ENCODE results near the gene OPN1SW. TPM values are rescaled to one million over a fixed set of nuclear protein-coding genes. Genes with fewer than 3 reads are reported as not detected.

OPN1SW gene
- total and polyA plus RNA-seq, 10 donors = not detected

DNA sequence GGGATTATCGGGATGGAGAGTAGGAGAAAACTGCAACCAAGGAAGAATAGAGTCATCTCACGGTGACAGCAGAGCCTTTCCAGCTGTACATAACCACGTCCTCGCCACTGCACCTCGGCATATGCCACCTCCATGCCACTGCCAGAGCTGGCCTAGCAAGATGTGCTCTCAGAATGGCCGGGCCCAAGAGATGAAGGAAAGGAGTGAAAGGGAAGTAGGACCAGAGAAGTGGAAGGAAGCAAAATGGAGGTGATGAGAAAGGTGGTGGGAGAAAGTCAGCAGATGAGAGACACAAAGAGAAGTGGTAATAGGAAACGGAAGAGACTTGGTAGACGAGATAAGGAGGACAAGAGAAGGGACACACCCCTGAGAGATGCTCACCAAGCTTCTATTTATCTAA, 44.4 kb downstream of the OPN1SW start:
- WGBS, 5 donors = 81 to 91% (median 86%) methylated on average over 8 of the region's 8 CpGs
- Histone ChIP-seq H3K9me3 (no peaks in the 10 kb centered on the region), H3K4me1 (peaks cover 0 to 17% (median 11%) of the 10 kb centered on the region in 6 donors), H3K4me3 (no peak overlapping the region), H3K27me3 (replicated peaks in 1 of 7) (no peaks in the 10 kb centered on the region), H3K27ac (no peak overlapping the region), H3K36me3 (no peaks in the 10 kb centered on the region)
- intact Hi-C loops (cut with DNase I; ENCODE audit: low total_unique reads) = no loop called here
- TF ChIP-seq CTCF (IDR thresholded peaks at IDR 0.05 in 8 of 11, conservative IDR thresholded peaks at IDR 0.05 in 3 of 11) (no peak), POLR2AphosphoS5 (IDR thresholded peaks at IDR 0.05) (no peak), POLR2A (IDR thresholded peaks at IDR 0.05) (no peak)
- DNase-seq = no peak

GRCh38 chr7:128729494-128729893, 46.1 kb downstream of the OPN1SW start:
- H3K4me3 ChIP-seq = no peak overlapping the region
- peaks cover 0 to 2% (median 0%) of the 10 kb centered on the region in 6 donors for H3K4me1 ChIP-seq
- H3K36me3 ChIP-seq = no peaks in the 10 kb centered on the region
- no peaks in the 10 kb centered on the region for H3K27me3 ChIP-seq (replicated peaks in 1 of 7)
- 70 to 98% (median 94%) methylated on average over 4 of the region's 4 CpGs for WGBS, 5 donors
- intact Hi-C loops (cut with DNase I; ENCODE audit: low total_unique reads) = no loop called here
- H3K27ac ChIP-seq = no peak overlapping the region
- TF ChIP-seq CTCF (IDR thresholded peaks at IDR 0.05 in 8 of 11, conservative IDR thresholded peaks at IDR 0.05 in 3 of 11) (no peak), POLR2A (IDR thresholded peaks at IDR 0.05) (no peak), POLR2AphosphoS5 (IDR thresholded peaks at IDR 0.05) (no peak)
- no peaks in the 10 kb centered on the region for H3K9me3 ChIP-seq
- no peak for DNase-seq

DNA sequence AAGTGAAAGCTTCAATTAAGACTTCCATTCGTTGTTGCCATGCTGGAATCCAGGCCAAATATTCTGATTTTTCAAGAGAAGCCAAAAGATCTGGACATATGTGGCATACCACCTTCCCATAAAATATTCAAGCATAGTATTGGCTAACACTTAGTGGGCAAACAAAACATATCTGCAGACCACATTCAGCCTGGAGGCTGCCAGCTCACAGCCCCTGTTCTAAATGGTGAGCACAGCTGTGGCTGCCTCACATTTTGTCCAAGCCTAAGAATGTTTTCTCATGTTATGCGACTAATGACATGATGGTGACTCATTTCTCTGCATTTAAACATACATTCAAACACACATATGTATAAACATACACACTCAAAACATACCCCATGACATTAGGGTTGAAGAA, 47.0 kb downstream of the OPN1SW start:
- no peak for DNase-seq
- H3K9me3 ChIP-seq = no peaks in the 10 kb centered on the region
- H3K27me3 ChIP-seq (replicated peaks in 1 of 7) = no peaks in the 10 kb centered on the region
- no peaks in the 10 kb centered on the region for H3K4me1 ChIP-seq
- intact Hi-C loops (cut with DNase I; ENCODE audit: low total_unique reads) = no loop called here
- no peak overlapping the region for H3K27ac ChIP-seq
- H3K36me3 ChIP-seq = no peaks in the 10 kb centered on the region
- WGBS, 5 donors = 52 to 80% (median 70%) methylated on average over 2 of the region's 2 CpGs
- no peak overlapping the region for H3K4me3 ChIP-seq
- TF ChIP-seq POLR2AphosphoS5 (IDR thresholded peaks at IDR 0.05) = no peak
- TF ChIP-seq POLR2A (IDR thresholded peaks at IDR 0.05) = no peak
- TF ChIP-seq CTCF (IDR thresholded peaks at IDR 0.05 in 8 of 11, conservative IDR thresholded peaks at IDR 0.05 in 3 of 11) = no peak

DNA sequence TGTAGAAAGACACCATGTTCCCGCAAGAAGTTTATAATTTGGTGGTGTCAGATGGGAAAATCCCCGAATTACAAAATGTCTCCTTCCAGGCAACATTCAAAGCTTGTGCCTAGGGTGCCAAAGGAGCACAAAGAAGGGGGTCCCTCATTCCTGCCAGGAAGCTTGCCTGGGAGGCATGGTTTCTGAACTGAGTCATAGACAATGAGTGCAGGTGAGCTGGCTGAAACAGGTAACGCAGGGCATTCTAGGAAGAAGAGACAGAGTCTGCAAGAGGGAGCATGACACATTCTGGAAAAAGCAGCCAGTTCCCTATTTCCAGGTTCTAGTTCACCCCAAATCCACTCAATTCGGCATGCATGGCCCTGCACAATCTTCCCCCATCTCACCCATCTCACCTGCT, 48.4 kb downstream of the OPN1SW start:
- intact Hi-C loops (cut with DNase I; ENCODE audit: low total_unique reads) = no loop called here
- 92 to 95% (median 93%) methylated on average over 4 of the region's 4 CpGs for WGBS, 5 donors
- Histone ChIP-seq H3K4me3 (no peak overlapping the region), H3K9me3 (no peaks in the 10 kb centered on the region), H3K27ac (no peak overlapping the region), H3K27me3 (replicated peaks in 1 of 7) (peaks cover 0 to 2% (median 0%) of the 10 kb centered on the region in 7 donors), H3K4me1 (no peaks in the 10 kb centered on the region), H3K36me3 (no peaks in the 10 kb centered on the region)
- DNase-seq = no peak
- TF ChIP-seq CTCF (IDR thresholded peaks at IDR 0.05 in 8 of 11, conservative IDR thresholded peaks at IDR 0.05 in 3 of 11) (no peak), POLR2AphosphoS5 (IDR thresholded peaks at IDR 0.05) (no peak), POLR2A (IDR thresholded peaks at IDR 0.05) (no peak)

All from spleen (tissue), 11 donors.